RPMI7951 (cell line): ENCODE measurements around the gene KLF14. TPM values are rescaled to one million over a fixed set of nuclear protein-coding genes. Genes with fewer than 3 reads are reported as not detected.
"Not testable (repeated sequence)": the region's sequence is repeated elsewhere in the genome, so short reads cannot be mapped to it uniquely, and the experiment has no call there.

Source experiments
- DNase-seq: peaks from one replicate; pipeline ENCODE4 v3.0.0-alpha.2; 2012; ENCODE audit warnings: low read depth
- total RNA-seq: library from RNA; depleted of rRNA; stranded (reverse); fragments of >200 nt; shearing (Covaris generic); gene quantifications from 2 replicates; pipeline ENCODE4 v1.2.3, GENCODE V29; 2014; rRNA removed

The KLF14 gene
- total RNA-seq = under 0.01 and 0.12 TPM in 2 replicates

DNA sequence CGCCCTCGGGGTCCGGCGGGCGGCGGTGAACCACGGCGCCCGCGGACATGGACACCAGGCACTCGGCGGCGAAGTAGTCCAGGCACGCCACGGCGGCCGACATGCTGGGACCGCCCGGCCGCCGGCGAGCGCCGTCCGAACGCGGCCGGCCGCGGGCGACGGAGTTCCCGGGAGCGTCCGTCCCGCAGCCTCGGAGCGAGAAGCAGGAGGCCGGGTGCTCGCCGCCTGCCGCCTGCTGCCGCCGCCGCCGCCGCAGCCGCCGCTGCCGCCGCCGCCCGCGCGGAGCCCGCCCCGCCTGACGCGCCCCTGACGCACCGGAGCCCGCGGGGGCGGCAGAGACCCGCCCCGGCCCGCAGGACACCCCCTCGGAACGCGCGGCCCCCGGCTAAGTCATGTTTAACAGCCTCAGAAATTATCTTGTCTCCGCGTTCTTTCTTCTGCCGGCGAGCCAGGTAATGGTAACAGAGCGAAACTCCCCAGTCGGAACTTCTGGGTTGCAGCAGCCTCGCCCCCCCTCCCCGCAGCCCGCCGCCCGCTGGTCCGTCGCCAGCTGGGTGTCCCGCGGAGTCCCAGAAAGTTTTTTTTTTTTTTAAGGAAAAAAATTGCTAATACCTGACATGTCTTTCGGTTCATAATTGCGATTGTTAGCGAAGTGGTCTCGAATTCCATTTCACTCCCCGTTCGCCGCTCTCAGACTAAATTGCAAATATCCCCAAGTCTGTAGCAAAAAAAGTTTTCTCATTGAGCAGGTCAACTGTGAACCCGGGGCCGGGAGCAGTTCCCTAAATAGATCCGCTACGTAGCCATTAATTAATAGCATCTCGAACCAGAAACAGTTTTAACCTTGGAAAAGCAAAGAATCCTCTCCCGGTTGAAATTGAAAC lies at the start of gene KLF14:
Gene KLF14, minus strand, starts transcription at position 277 of the 884 bp plus-strand sequence. Its CDS starts 174 bp downstream, at position 103.
- peak; percentile 33 for DNase-seq

DNA sequence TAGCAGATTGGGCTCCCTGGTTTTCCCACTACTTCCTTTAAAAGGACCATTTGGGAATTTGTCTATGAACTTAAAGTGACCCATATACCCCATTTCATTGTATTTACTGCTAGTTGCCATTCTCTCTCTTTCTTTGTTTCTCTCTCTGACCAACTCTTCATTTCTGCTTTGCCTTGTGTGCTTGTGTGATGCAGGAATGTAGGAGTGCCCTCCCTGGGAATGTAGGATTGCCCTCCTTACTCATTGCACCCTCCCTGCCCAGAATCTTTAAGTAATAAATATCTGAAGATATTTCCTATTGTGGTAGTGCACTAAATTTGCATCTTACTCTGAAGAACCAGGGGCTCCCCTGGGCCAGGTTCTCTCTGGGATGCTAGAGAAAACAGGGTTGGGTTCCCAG lies 47.3 kb upstream of the KLF14 start:
- DNase-seq = no peak

- no peak for DNase-seq
These were observed 43.4 kb upstream of the KLF14 start for GRCh38 chr7:130777426-130777825.

DNA sequence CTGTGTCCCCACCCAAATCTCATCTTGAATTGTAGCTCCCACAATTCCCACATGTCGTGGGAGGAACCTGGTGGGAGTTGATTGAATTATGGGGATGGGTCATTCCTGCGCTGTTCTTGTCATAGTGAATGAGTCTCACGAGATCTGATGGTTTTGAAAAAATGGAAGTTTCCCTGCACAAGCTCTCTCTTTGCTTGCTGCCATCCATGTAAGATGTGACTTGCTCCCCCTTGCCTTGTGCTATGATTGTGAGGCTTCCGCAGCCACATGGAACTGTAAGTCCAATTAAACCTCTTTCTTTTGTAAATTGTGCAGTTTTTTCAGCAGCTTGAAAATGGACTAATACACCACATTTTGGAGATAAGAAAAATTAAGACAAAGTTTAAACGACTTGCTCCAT lies 38.4 kb upstream of the KLF14 start:
- not testable (repeated sequence) for DNase-seq

DNA sequence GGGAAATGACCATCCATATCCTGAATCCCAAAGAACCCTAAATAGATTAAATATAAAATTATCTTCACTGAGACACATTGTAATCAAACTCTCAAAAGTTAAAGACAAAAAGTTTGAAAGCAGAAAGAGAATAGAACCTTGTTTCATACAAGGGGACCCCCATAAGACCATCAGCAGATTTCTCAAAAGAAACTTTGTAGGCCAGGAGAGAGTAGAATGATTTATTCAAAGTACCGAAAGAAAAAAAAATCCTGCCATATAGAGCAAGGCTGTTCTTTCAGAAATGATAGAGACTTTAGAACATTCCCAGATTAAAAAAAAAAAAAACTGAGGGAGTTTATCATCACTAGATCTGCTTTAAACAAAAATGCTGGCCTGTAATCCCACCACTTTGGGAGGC lies 34.8 kb upstream of the KLF14 start:
- no peak for DNase-seq

- DNase-seq = not testable (repeated sequence)
These were observed 30.6 kb upstream of the KLF14 start for GRCh38 chr7:130764569-130764968.

DNA sequence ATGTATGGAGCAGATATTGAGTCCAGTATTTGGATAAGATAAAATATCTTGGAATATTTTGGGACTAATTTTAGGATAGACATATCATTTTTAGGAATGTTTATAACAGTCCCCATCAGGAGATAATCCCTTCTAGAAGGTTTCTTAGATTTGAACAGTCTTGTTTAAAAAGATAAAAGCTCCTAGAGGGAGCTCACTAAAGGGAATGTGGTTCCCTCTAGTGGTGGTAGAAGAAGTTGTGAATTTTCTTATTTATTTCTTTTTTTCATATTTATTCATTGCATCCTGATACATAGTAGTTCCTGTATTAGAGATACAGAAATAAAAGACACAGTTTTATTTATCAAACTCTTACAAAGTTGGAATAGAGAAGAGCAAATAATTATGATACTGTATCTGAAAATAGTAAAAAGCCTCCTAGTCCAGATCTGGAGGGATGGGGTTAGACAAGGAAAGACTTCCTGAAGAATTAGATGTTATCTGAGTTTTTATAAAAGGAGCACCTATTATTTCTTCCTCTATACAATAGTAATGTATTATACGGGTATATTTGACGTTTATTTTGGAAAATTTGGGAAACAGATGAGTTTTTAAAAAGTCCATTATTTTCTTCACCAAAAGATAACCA lies 24.5 kb upstream of the KLF14 start:
- DNase-seq = peak; percentile 52

- no peak for DNase-seq
These were observed 22.3 kb upstream of the KLF14 start for GRCh38 chr7:130756316-130756715.

DNA sequence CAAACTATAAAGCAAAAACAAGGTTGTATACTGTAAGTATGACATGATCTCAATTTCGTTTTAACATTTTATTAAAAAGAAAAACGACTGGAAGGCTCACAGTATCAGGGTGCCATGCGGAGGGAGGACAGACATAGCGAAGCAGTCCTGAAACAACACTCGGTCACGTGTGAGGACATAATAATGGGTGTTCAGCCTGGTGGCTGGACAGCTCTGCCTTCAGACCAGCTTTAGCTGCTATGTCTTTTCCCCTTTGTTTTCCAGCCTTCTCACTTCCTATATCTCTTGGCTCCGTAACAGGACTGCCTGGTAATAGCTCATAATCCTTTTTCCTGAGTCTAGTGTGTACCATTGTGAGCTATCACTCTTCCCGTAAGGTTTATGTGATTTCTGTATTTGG lies 18.4 kb upstream of the KLF14 start:
- no peak for DNase-seq

DNA sequence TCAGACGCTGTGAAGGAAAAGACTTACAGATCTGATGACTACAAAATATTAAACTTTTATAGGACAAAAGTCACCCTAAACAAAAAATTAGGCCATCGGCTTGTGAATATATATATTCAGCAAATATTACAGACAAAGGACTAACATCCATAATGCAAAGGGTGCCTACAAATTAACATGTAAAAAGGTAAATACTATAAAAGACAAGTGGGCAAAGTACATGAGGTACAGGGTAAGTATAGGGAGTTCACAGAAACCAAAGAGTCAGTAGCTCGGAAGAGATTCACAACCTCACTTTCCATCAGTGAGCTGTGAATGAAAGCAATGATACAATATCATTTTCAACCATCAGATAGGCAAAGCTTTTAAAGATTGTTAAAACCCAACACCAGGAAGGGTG lies 16.7 kb upstream of the KLF14 start:
- DNase-seq = no peak

- DNase-seq = no peak
These were observed 14.8 kb upstream of the KLF14 start for GRCh38 chr7:130748531-130749389.

- DNase-seq = no peak
These were observed 7.5 kb upstream of the KLF14 start for GRCh38 chr7:130741331-130741995.

- DNase-seq = no peak
These were observed 6.6 kb upstream of the KLF14 start for GRCh38 chr7:130740606-130741005.

GRCh38 chr7:130736298-130736900 lies 2.4 kb upstream of the KLF14 start:
- DNase-seq = no peak

GRCh38 chr7:130734815-130735716 lies 1.1 kb upstream of the KLF14 start:
- no peak for DNase-seq

DNA sequence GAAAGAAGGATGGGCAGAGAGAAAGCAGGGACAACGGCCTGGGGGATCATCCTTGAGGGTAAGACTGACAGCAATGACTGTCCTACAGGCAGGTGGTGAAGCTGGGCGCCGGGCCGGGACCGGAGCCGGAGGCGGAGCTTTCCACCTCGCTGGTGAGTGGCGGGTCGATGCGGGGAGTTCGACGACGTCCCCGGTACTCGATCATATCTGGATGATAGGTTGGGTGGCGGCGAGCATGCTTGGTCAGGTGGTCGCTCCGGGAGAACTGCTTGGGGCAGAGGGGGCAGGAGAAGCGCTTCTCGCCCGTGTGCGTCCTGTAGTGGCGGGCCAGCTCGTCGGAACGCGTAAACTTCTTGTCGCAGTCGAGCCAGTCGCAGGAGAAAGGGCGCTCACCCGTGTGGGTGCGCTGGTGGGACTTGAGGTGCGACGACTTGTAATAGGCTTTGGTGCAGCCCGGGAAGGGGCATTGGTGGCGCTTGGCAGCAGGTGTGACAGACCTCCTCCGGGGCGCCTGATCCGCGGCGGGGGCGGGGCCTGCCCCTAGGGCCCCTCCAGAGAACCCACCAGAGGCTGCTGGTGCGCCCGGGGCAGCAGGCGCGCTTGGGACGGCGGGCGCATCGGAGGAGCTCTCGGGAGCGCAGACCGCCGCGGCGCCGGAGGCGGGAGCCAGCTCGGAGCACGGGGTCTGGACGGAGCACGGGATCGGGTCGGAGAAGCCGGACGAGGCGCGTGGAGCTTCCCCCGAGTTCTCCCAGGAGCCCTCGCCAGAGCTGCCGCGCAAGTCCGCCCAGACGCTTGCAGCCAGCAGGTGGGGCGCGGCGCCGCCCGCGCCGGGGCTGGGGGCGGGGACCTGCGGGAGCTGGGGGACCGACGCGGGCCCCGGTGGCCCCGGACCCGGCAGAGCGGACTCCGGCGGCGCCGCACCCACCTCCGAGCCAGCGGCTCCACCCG lies 752 bp downstream of the KLF14 start:
- DNase-seq = peak; percentile 26

- DNase-seq = peak; percentile 37
These were observed 10.2 kb downstream of the KLF14 start for GRCh38 chr7:130723784-130724183.

DNA sequence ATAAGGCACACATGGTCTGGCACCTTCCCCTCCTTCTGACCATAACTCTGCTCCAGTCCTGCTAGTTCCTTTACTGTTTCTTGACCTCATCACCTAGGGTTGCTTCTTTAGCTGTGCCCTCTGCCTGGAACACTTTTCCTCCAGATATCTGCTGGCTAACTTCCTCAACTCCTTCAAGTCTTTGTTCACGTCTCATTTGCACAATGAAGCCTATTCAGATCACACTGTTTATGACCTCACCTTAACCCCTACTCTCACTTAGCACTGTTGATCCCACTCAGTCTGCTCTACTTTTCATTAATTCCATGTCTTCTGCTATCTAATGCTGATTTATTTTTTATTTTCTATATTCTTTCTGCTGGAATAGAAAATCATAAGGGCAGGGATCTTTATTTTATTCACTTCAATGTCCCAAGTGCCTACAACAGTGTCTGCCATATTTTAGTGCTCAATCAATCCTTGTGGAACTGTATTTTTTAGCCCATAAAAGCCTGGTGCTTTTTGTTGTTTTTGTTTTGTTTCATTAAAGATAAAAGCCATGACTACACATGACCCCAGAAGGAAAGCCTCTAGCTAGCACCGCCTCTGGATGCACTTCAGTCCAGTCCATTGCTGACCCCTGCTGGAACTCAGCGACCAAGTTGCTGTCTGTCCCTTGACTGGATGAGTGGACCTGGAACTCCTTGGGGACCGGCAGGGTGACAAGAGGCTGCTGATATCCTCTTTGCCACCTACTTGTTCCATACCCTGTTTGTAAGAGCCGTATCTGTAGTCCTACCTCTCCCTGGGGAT lies 12.3 kb downstream of the KLF14 start:
- peak; percentile 78 for DNase-seq
